ENCODE data around the gene DUOX2. TPM values are rescaled to one million over a fixed set of nuclear protein-coding genes. Genes with fewer than 3 reads are reported as not detected.
"Not testable (repeated sequence)": the region's sequence is repeated elsewhere in the genome, so short reads cannot be mapped to it uniquely, and the experiment has no call there.

Gene DUOX2
- total RNA-seq, 1 experiment from 2014 or later: 0.03 TPM

- not testable (repeated sequence) for DNase-seq (ENCODE audit: low read depth)
Observed at GRCh38 chr15:45077391-45077790, 36.6 kb downstream of the DUOX2 start.

- not testable (repeated sequence) for DNase-seq (ENCODE audit: low read depth)
Observed at GRCh38 chr15:45075440-45076320, 38.3 kb downstream of the DUOX2 start.

GRCh38 chr15:45073602-45074001 is 40.4 kb downstream of the DUOX2 start:
- not testable (repeated sequence) for DNase-seq (ENCODE audit: low read depth)

DNA sequence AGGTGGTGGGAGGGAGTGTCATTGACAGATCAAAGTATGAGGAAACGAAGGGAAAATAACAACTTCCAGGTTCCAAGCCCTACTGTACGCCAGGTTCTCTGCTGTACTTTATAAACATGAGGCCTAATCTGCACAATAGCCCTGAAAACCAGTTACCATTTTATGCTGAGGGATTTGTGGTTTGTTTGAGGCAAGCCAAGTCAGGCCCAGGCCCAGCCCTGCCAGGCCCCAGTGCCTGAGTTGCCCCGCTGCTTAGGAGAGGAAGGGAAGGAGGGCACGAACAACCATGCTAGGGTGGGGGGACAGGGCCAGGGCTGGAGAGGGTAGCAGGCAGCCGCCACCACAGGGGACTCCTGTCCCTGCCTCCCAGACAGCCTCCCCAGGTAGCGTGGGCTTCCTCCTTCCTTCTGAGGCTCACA is 44.0 kb downstream of the DUOX2 start:
- DNase-seq (ENCODE audit: low read depth): not testable (repeated sequence)

DNA sequence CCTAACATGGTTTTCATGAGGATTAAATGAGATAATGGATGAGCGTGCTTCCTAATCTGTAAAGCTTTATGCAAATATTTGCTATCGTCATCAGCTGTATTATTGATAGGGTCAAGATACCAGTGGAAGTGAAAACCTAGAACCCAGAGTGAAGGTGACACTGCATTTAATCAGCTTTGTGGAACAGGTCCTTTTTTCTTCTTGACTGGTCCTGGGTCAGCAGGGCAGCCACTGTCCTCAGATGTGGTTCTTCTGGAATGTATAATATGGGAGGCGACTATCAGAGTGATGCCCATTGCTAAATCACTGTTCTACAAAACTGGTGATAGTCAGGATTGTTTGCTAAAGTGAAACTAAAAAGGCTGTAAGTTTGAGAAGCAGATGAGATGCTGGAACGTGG is 49.6 kb downstream of the DUOX2 start:
- no peak for DNase-seq (ENCODE audit: low read depth)

DNA sequence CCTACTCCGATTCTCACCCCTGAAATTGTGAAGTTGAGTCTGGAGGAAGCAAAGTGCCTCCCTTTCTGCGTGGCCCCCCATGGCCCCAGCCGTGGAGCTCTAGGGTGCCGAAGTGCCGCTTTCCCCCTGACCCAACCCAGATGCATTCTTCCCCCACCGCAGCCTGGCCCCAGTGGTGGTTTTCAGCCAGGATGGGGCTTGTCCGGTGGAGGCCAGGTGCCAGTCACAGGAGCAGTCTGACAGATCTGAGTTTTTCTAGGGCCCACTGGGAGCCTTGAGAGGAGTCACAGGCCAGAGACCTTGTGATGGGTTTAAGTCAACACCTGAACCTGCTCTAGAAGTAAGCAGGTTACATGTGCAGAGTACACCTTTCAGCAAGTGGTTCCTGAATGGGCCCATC is 51.7 kb downstream of the DUOX2 start:
- DNase-seq (ENCODE audit: low read depth): not testable (repeated sequence)

DNA sequence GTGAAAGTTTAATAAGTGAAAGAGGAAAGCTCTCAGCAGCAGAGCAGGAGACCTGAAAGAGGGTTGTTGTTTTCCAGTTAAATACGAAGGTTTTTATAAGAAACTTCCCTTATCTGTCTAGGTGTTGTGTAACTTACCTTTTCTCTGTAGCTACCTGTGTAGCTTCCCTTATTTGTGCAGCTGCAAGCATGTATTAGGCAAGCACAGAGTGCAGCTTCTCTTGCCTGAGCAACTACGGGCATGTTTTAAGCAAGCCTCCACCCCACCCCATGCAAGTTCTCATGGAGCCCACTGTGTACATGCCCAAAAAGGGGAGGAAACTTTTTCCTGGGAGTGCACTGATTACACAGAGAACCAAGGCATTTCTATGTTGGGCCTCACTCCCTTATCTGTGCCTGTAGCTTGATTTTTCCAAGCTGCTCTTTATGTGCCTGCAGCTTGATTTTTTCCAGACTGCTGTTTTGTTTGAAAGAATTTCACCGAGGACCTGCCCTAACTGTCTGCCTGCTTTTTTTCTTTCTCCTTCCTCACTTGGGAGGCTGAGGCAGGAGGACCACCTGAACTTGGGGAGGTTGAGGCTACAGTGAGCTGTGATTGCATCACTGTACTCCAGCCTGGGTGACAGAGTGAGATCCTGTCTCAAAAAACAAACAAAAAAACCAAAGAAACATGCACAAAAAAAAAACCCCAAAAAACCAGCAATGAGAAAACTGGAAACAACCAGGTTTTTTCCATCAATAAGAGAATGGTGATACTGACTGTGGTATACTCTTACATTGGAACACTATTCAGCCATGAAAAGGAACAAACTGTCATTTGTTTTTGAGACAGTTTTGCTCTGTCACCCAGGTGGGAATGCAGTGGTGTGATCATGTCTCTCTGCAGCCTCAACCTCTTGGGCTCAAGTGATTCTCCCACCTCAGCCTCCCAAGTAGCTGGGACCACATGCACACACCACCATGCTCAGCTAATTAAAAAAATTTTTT is 55.0 kb downstream of the DUOX2 start:
- not testable (repeated sequence) for DNase-seq (ENCODE audit: low read depth)

GRCh38 chr15:45052676-45053075 is 61.3 kb downstream of the DUOX2 start:
- DNase-seq (ENCODE audit: low read depth): not testable (repeated sequence)

GRCh38 chr15:45050587-45050986 is 63.4 kb downstream of the DUOX2 start:
- no peak for DNase-seq (ENCODE audit: low read depth)

DNA sequence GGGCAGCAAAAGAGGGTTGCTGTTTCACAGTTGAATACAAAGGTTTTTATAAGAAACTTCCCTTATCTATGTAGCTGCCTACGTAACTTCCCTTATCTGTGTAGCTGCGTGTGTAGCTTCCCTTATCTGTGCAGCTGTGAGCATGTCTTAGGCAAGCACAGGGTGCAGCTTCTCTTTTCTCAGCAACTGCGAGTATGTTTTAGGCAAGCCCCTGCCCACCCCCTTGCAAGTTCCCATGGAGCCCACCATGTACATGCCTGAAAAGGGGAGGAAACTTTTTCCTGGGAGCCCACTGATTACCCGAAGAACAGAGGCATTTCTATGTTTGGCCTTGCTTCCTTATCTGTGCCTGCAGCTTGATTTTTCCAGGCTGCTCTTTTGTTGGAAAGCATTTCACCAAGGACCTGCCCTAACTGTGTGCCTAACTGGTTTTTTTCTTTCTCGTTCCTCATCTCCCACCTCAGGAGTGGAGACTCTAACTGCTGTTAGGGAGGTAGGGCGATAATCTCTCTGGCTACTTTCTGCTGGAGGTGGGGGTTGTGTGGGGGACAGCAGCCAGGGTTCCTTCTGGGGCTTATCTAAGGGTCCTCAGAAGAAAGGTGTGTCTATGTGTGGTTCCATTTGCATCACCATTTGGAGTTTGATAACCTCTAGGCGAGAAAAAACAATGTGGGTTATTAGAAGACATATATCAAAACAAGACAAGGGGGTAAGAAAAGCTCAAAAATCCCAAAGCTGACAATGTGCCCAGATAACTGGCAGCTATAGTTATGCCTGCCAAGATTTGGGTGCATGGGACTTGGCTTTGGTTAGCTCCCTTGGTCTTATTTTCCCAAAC is 65.0 kb downstream of the DUOX2 start:
- no peak for DNase-seq (ENCODE audit: low read depth)

GRCh38 chr15:45048449-45048793 is 65.6 kb downstream of the DUOX2 start:
- not testable (repeated sequence) for DNase-seq (ENCODE audit: low read depth)

DNA sequence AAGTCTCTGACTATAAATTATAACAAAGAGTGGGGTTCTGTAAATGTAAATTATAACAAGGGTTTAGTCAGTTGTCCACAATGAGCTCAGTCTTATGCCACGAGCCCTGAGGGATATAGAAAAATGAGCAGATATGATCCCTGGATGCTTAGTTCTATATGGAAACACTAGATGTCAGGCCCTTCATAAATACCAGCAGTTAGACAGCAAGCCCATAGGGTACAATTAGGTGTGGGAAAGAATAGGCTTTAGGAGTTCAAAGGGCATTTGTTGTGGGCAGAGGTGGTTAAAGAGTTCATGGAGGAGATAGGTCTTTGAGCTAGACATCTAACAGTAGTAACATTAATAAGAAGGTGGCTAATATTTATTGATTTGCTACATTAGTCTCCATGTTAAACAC is 69.7 kb downstream of the DUOX2 start:
- not testable (repeated sequence) for DNase-seq (ENCODE audit: low read depth)

DNA sequence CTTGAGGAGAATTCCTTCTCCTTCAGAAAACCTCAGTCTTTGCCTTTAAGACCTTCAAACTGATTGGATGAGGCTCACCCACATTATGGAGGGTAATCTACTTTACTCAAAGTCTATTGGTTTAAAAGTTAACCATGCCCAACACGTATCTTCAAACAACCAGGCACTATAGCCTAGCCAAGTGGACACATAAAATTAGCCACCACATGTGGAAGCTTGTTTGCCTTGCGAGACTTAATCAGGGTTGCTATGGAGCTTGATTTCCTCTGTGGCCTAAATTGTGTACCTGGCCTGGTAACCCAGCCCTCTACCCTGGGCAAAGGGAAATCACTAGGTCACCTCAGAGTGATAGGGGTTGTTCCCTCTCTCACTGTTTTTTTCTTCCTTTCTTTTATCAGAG is 71.1 kb downstream of the DUOX2 start:
- DNase-seq (ENCODE audit: low read depth): not testable (repeated sequence)

Small RNA genes within 50 kb of the gene (small RNA-seq; reads per million reads assigned to genes)
- not detected for gene RF00019

Other genes starting within 250 kb of the DUOX2 start
- gene TERB2, start 157.5 kb downstream of the DUOX2 start, total RNA-seq (2014; rRNA removed; shearing (Covaris generic)): not detected in 2 replicates
- gene SORD, start 91.0 kb downstream of the DUOX2 start, total RNA-seq (2014; rRNA removed; shearing (Covaris generic)): 47.9 and 53.6 TPM in 2 replicates
- not detected in 2 replicates for gene DUOXA2, start 154 bp upstream of the DUOX2 start, total RNA-seq (2014; rRNA removed; shearing (Covaris generic))
- 0.06 and 0.30 TPM in 2 replicates for gene DUOXA1, start 15.7 kb upstream of the DUOX2 start, total RNA-seq (2014; rRNA removed; shearing (Covaris generic))
- not detected in 2 replicates for gene DUOX1, start 15.8 kb upstream of the DUOX2 start, total RNA-seq (2014; rRNA removed; shearing (Covaris generic))
- 2.9 and 3.4 TPM in 2 replicates for gene SHF, start 73.8 kb upstream of the DUOX2 start, total RNA-seq (2014; rRNA removed; shearing (Covaris generic))
- 0.08 TPM in 1 of 2 replicates, not detected in the other for gene SLC28A2, start 138.1 kb upstream of the DUOX2 start, total RNA-seq (2014; rRNA removed; shearing (Covaris generic))

Measured in HT1080 (cell line).